HCT116 (cell line): ENCODE results near the gene AK5.

Experiments
- CEBPB ChIP-seq: IDR thresholded peaks from 2 replicates; pipeline ENCODE4 v1.6.1; 2012; ENCODE audit warnings: low read depth
- EGR1 ChIP-seq: IDR thresholded peaks from 2 replicates; pipeline ENCODE4 v1.6.1; 2012; ENCODE audit warnings: low read depth
- ELF1 ChIP-seq: IDR thresholded peaks from 2 replicates; pipeline ENCODE4 v1.6.1; 2012; ENCODE audit warnings: low read depth, borderline replicate concordance
- EZH2 ChIP-seq: fragments of 200-600 bp; sonication (generic); IDR thresholded peaks from 2 replicates; pipeline ENCODE4 v1.6.1; 2017; ENCODE audit warnings: antibody characterized with exemption, mixed run types
- EZH2phosphoT487 ChIP-seq: fragments of 200-600 bp; IDR thresholded peaks from 2 replicates; pipeline ENCODE4 v1.6.1; 2018; ENCODE audit warnings: antibody characterized with exemption, borderline replicate concordance
- FOSL1 ChIP-seq: IDR thresholded peaks from 2 replicates; pipeline ENCODE4 v1.6.1; 2012; ENCODE audit warnings: low read depth
- POLR2A ChIP-seq: IDR thresholded peaks from 2 replicates; pipeline ENCODE4 v1.7.0; 2011; ENCODE audit warnings: borderline replicate concordance; ENCODE audit not compliant: insufficient read depth, insufficient read length; ENCODE audit errors: extremely low read depth
- SRF ChIP-seq: IDR thresholded peaks from 2 replicates; pipeline ENCODE4 v1.6.1; 2012; ENCODE audit warnings: low read depth
- YY1 ChIP-seq: IDR thresholded peaks from 2 replicates; pipeline ENCODE4 v1.6.1; 2011; ENCODE audit warnings: low read length, low read depth, moderate library complexity, mild to moderate bottlenecking; ENCODE audit not compliant: insufficient replicate concordance; ENCODE audit errors: extremely low read depth
- ZBTB33 ChIP-seq: IDR thresholded peaks from 2 replicates; pipeline ENCODE4 v1.6.1; 2011; ENCODE audit warnings: mild to moderate bottlenecking, low read length, moderate library complexity; ENCODE audit not compliant: insufficient replicate concordance; ENCODE audit errors: extremely low read depth
- ZFX ChIP-seq: fragments of 450-650 bp; IDR thresholded peaks from 2 replicates; pipeline ENCODE4 v1.6.1; 2017
- TF ChIP-seq, protein P1 (sequence below): IDR thresholded peaks from 2 replicates; pipeline ENCODE4 v1.6.1; 2012
- TF ChIP-seq, protein P2 (sequence below), 3 experiments: fragments of 200-600 bp in 1 of 3; sonication (generic) in 1 of 3; IDR thresholded peaks in 2 of 3; conservative IDR thresholded peaks in 1 of 3; 2 replicates each; pipeline ENCODE4 v1.5.1; 2012 to 2017; ENCODE audit warnings: low read depth in 2 of 3, low read length in 2 of 3, antibody characterized with exemption in 1 of 3, borderline replicate concordance in 1 of 3, control low read depth in 1 of 3, mild to moderate bottlenecking in 1 of 3, mixed read lengths in 1 of 3, mixed run types in 1 of 3, moderate library complexity in 1 of 3; ENCODE audit not compliant: insufficient read depth in 1 of 3

DNA sequence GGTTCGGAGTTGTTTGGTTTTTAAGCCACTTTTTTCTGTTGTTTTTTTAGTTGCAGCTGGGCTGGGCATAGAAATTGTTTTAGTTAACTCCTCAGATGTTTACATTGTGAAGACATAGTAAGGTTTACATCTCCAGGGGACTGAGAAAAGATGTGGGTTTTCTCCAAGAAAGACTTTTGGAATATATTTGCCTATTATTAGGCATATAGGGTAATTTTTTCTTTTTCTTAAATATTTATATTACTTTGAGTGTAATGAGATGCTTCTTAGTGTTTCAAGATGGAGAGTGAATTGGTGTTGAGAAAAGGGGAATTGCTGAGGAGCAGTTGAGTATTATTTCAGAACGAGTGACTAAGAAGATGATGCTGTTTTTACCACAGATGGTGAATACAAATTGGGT is 36.0 kb upstream of the AK5 start:
- no peak for TF ChIP-seq EZH2
- TF ChIP-seq, protein P1, sequence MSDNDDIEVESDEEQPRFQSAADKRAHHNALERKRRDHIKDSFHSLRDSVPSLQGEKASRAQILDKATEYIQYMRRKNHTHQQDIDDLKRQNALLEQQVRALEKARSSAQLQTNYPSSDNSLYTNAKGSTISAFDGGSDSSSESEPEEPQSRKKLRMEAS: no peak
- TF ChIP-seq, protein P2, sequence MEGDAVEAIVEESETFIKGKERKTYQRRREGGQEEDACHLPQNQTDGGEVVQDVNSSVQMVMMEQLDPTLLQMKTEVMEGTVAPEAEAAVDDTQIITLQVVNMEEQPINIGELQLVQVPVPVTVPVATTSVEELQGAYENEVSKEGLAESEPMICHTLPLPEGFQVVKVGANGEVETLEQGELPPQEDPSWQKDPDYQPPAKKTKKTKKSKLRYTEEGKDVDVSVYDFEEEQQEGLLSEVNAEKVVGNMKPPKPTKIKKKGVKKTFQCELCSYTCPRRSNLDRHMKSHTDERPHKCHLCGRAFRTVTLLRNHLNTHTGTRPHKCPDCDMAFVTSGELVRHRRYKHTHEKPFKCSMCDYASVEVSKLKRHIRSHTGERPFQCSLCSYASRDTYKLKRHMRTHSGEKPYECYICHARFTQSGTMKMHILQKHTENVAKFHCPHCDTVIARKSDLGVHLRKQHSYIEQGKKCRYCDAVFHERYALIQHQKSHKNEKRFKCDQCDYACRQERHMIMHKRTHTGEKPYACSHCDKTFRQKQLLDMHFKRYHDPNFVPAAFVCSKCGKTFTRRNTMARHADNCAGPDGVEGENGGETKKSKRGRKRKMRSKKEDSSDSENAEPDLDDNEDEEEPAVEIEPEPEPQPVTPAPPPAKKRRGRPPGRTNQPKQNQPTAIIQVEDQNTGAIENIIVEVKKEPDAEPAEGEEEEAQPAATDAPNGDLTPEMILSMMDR (IDR thresholded peaks at IDR 0.05 in 2 of 3, conservative IDR thresholded peaks at IDR 0.05 in 1 of 3; ENCODE audit: borderline replicate concordance in 1 of 3, insufficient read depth in 1 of 3, low read depth in 2 of 3, low read length in 2 of 3): no peak
- no peak for TF ChIP-seq EZH2phosphoT487
- no peak for TF ChIP-seq EGR1
- TF ChIP-seq CEBPB: no peak
- no peak for TF ChIP-seq YY1
- TF ChIP-seq ELF1: no peak
- TF ChIP-seq ZFX: no peak
- no peak for TF ChIP-seq POLR2A
- TF ChIP-seq ZBTB33: no peak
- TF ChIP-seq SRF: no peak
- TF ChIP-seq FOSL1: no peak
